ENCODE measurements around the gene TNNI3K.

The TNNI3K gene

DNA sequence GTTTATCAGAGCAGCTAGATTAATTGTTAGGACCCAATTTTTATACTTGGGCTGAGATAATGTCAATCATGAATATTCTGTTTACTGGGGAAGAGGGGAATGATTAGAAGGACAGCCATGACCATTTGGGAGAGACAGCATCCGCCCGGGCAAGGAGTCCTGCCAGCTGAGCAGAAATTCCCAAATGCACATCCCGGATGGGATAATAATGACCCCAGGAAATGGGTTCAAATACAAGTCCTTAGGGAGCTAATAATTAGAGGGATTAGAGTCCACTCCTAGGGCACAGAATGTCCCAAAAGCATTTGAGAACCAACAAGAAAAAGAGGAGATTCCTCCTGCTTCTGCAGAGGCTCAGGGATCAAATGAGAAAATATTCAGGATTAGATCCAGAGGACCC lies 161.3 kb downstream of the TNNI3K start:
- TF ChIP-seq, protein P1, sequence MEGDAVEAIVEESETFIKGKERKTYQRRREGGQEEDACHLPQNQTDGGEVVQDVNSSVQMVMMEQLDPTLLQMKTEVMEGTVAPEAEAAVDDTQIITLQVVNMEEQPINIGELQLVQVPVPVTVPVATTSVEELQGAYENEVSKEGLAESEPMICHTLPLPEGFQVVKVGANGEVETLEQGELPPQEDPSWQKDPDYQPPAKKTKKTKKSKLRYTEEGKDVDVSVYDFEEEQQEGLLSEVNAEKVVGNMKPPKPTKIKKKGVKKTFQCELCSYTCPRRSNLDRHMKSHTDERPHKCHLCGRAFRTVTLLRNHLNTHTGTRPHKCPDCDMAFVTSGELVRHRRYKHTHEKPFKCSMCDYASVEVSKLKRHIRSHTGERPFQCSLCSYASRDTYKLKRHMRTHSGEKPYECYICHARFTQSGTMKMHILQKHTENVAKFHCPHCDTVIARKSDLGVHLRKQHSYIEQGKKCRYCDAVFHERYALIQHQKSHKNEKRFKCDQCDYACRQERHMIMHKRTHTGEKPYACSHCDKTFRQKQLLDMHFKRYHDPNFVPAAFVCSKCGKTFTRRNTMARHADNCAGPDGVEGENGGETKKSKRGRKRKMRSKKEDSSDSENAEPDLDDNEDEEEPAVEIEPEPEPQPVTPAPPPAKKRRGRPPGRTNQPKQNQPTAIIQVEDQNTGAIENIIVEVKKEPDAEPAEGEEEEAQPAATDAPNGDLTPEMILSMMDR (IDR thresholded peaks at IDR 0.05), result no peak

DNA sequence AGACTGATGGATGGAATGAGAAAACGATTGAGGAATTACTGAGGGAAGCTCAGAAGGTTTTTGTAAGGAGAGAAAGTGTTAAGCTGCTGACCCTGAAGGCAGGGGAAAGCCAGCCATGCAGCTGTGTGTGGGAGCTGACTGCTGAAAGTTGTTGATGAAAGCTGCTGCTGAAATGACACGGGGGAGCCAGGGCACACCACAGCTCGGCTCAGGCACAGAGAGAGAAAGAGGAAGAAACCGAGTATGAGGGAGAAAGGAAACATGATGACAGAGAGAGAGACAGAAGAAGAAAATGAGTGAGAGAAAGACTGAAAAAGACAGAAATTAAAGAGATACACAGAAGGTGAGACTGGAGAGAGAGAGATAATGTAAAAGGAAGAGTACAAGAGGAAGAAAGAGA lies 161.7 kb downstream of the TNNI3K start:
- TF ChIP-seq, protein P1 (IDR thresholded peaks at IDR 0.05), result no peak

DNA sequence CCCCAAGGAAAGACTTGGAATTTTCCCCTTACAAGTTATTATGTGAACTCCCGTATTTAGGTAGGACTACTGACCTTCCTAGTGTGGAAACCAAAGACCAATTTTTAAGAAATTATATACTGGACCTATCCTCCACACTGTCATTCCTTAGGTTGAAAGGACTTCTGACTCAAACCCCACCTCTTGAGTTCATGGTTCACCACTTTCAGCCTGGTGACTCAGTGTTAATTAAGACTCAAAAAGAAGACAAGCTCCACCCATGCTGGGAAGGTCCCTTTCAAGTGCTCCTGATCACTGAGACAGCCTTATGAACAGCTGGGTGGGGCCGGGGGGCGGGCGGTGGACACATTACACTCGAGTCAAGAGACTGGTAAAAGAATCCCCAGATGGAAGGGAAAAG lies 164.1 kb downstream of the TNNI3K start:
- TF ChIP-seq, protein P1 (IDR thresholded peaks at IDR 0.05), result no peak

DNA sequence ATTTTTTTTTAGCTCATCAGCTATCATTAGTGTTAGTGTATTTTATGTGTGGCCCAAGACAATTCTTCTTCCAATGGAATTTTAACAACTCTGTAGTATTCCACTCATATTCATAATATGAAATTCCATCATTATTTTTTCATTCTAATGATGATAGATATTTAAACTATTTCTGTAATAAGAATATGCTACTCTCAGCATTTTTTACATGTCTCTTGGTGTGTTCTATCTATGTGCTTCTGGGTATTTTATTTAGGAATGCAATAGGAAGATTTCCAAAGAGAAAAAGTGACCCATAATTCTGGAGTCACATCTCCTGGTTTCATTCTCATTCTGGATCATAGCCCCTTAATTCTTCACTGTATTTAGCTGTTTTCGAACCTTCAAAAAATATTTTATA lies 167.7 kb downstream of the TNNI3K start:
- TF ChIP-seq, protein P1 (IDR thresholded peaks at IDR 0.05), result no peak

DNA sequence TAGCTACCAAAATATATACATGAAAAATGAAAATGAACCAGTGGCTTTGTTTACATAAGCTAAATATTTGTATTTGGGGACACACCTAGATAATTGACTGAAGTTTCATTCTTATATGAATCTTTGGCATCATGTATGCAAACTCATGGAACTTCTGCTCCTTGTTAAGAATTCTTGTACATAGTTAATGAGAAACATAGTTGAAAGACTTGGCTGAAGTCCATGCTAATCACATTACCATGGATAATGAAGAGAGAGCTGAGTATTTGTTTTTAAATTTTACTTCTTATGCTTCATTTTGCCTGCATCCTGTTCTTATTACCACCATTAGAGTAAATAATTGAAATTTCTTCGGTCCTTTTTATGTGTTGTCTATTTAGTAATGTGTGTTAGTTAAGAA lies 168.4 kb downstream of the TNNI3K start:
- TF ChIP-seq, protein P1 (IDR thresholded peaks at IDR 0.05), result no peak

DNA sequence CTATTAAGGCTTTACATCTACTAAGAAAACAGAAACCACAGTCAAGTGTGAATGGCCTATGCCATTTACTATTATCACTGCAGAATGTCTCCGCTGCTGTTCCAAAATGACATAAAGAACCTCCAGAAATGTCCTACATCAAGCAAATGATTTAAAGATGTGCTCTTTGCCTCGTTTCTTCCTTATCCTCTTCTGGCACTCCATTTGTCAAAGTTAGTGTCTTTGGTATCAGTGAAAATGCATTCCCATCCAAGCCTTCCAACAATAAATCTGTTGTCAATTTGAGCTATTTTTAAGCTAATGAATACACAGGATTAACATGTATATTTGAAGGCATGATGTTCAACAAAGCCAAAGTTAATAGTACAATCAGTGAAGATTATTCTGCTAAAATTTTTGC lies 171.6 kb downstream of the TNNI3K start:
- TF ChIP-seq, protein P1 (IDR thresholded peaks at IDR 0.05), result no peak

DNA sequence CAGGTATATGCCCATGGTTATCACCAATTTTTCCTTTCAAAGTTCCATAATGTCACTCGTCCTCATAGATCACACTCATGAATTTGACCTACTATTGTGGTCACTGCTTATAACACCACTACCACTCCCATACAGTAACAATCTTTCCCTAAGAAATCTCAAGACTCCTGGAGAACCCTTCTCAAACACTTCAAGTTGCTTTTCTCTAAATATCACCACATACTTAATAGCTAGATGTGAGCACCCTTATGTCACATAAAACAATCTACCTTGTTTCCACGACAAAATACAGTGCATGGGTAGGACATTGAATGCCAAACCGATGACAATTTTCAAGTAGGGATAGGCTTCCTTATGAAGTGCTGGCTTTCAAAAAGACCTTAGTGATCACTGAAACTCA lies 172.7 kb downstream of the TNNI3K start:
- TF ChIP-seq, protein P1 (IDR thresholded peaks at IDR 0.05), result no peak

DNA sequence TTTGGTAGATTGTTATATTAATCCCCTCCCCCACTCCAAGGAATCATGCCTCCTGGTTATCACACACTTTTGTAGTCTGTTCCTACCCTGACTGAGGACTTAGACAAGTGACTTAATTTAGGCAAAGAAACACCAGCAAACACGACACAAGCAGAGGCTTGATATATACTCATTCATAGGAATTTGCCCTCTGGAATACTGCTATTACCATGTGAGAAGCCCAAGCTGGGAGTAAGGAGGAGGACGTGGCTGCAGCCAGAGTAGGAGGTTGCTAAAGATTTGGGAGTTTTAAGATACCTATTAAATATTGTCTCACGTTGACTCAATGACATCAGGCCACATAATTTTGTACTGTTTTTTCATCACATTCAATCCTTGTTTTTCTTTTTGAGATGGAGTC lies 177.1 kb downstream of the TNNI3K start:
- TF ChIP-seq, protein P1 (IDR thresholded peaks at IDR 0.05), result no peak
